ENCODE results near the gene AUP1. TPM values are rescaled to one million over a fixed set of nuclear protein-coding genes. Genes with fewer than 3 reads are reported as not detected.

Gene AUP1
- total RNA-seq, 2 donors from 2014 or later = 101 to 124 TPM

DNA sequence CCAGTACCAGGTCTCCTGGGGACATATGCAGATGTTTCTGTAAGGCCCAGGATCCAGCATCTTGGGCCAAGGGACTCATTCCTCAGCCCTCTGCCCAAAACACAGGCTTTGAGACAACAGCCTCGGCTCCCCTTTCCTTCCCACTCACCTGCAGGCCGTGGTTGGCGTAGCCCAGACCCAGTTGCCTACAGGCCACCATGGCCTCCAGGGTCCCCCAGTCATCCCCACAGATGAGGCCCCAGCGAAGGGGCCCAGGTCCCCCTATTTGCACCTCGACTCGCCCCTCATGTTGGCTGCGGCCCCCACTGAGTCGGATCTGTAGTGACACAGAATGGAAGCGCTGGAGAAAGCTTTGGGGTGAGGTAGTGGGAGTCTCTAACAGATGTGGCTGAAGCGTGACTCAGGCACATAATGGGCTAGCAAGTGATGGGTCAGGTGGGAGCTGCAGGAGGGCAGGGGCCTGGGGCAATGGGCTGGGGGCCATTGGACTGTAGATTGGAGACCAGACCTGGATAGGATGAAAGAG is 6.0 kb upstream of the AUP1 start:
- no peaks in the 10 kb centered on the region for H3K36me3 ChIP-seq
- no peak overlapping the region for H3K27ac ChIP-seq
- H3K27me3 ChIP-seq (replicated peaks; ENCODE audit: insufficient read depth) = no peaks in the 10 kb centered on the region
- WGBS = 89% methylated on average over 10 of the region's 10 CpGs
- TF ChIP-seq, protein P1, sequence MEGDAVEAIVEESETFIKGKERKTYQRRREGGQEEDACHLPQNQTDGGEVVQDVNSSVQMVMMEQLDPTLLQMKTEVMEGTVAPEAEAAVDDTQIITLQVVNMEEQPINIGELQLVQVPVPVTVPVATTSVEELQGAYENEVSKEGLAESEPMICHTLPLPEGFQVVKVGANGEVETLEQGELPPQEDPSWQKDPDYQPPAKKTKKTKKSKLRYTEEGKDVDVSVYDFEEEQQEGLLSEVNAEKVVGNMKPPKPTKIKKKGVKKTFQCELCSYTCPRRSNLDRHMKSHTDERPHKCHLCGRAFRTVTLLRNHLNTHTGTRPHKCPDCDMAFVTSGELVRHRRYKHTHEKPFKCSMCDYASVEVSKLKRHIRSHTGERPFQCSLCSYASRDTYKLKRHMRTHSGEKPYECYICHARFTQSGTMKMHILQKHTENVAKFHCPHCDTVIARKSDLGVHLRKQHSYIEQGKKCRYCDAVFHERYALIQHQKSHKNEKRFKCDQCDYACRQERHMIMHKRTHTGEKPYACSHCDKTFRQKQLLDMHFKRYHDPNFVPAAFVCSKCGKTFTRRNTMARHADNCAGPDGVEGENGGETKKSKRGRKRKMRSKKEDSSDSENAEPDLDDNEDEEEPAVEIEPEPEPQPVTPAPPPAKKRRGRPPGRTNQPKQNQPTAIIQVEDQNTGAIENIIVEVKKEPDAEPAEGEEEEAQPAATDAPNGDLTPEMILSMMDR (IDR thresholded peaks at IDR 0.05) = no peak
- TF ChIP-seq POLR2A (IDR thresholded peaks at IDR 0.05) (no peak), POLR2AphosphoS5 (IDR thresholded peaks at IDR 0.05) (no peak)
- no peak for DNase-seq (ENCODE audit: low spot score)
- no peaks in the 10 kb centered on the region for H3K4me1 ChIP-seq (replicated peaks)
- no peaks in the 10 kb centered on the region for H3K9me3 ChIP-seq
- no peak overlapping the region for H3K4me3 ChIP-seq
- intact Hi-C loops (cut with DNase I) = no loop called here

DNA sequence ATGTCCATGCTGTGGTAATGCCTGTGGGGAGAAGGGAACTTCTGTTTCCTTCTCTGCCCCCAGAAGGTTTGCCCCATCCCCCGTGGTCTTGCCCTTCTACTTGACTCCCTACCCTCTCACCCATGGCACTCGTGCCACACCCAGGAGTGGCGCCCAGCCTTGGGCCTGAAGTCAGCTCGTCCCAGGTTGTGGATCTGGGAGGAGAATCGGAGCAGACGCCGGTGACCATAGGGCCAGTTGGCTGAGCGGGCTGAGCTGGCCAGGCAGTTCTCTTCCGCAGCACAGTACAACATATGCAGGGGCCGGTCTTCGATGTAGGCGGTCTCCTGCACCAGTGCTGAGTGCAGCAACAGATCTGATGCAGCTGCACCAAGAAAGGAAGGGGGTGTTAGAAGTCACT is 4.9 kb upstream of the AUP1 start:
- 77% methylated on average over 12 of the region's 12 CpGs for WGBS
- Histone ChIP-seq H3K4me1 (replicated peaks) (no peaks in the 10 kb centered on the region), H3K4me3 (no peak overlapping the region), H3K36me3 (no peaks in the 10 kb centered on the region), H3K27ac (no peak overlapping the region), H3K9me3 (no peaks in the 10 kb centered on the region), H3K27me3 (replicated peaks; ENCODE audit: insufficient read depth) (no peaks in the 10 kb centered on the region)
- intact Hi-C loops (cut with DNase I) = no loop called here
- no peak for DNase-seq (ENCODE audit: low spot score)
- TF ChIP-seq, protein P1 (IDR thresholded peaks at IDR 0.05) = no peak
- TF ChIP-seq POLR2AphosphoS5 (IDR thresholded peaks at IDR 0.05) (no peak), POLR2A (IDR thresholded peaks at IDR 0.05) (no peak)

DNA sequence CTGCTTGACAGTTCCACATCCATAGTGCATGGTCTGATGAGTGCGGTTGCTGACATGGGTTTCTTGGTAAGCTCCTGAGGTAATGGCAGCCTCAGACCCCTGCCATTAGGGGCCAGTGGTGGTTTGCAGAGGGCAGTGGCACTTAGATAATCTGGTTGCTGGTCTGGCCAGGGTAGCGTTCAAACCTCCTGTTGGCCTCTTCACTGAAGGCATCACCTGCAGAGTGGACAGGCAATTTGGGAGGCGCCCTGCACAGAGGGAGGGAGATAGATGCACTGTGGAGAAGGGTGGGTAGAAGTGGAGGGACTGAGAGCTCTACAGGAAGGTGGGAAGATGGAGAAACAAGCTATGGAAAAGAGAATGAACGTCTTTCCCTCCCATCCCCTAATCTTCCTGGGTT is 4.0 kb upstream of the AUP1 start:
- Histone ChIP-seq H3K4me1 (replicated peaks) (peaks cover 5% of the 10 kb centered on the region), H3K27ac (no peak overlapping the region), H3K9me3 (no peaks in the 10 kb centered on the region), H3K4me3 (no peak overlapping the region), H3K36me3 (no peaks in the 10 kb centered on the region), H3K27me3 (replicated peaks; ENCODE audit: insufficient read depth) (no peaks in the 10 kb centered on the region)
- WGBS = 87% methylated on average over 4 of the region's 4 CpGs
- no peak for TF ChIP-seq POLR2AphosphoS5 (IDR thresholded peaks at IDR 0.05)
- TF ChIP-seq, protein P1 (IDR thresholded peaks at IDR 0.05) = no peak
- TF ChIP-seq POLR2A (IDR thresholded peaks at IDR 0.05) = no peak
- intact Hi-C loops (cut with DNase I) = no loop called here
- no peak for DNase-seq (ENCODE audit: low spot score)

DNA sequence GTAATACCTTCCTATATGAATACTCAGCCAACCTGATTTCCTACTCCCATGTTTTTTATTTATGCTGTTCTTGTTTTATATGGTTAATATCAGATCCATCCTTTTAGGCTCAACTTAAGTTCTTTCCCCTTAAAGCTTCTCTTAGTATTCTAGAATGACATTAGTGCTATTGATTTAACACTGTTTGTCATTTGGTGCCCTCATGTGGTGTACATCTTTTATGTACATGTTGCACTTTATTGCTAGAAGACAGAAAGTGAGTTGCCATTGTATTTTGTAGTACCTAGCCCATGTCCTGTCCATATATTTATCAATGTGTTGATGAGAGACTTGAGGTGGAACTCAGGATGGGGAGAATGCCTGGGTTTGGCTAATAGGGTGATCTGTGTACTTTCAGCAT is 2.7 kb upstream of the AUP1 start:
- Histone ChIP-seq H3K9me3 (no peaks in the 10 kb centered on the region), H3K4me1 (replicated peaks) (peaks cover 7% of the 10 kb centered on the region), H3K4me3 (no peak overlapping the region), H3K27me3 (replicated peaks; ENCODE audit: insufficient read depth) (no peaks in the 10 kb centered on the region), H3K36me3 (no peaks in the 10 kb centered on the region), H3K27ac (no peak overlapping the region)
- no peak for DNase-seq (ENCODE audit: low spot score)
- TF ChIP-seq POLR2AphosphoS5 (IDR thresholded peaks at IDR 0.05) = no peak
- TF ChIP-seq, protein P1 (IDR thresholded peaks at IDR 0.05) = peak in 2 of 4 experiments; percentile 31
- TF ChIP-seq POLR2A (IDR thresholded peaks at IDR 0.05) = no peak
- intact Hi-C loops (cut with DNase I) = no loop called here

DNA sequence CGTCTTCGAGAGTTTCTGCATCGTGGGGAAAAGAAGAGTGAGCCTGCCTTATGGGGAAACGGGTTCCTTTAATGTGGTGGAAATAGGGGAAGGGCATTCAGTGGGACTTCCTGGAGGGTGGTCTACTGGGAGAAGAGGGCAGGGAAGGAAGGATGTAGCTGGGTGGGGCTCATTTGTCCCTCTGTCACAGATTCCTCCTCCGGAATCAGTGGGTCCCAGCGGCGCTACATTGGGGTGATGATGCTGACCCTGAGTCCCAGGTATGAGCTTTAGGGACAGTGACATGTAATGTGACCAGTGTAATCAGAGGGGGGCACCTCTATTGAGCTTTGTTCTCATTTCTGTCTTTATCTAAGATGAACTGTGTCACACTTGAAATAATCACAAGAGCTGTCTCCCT is 2.2 kb upstream of the AUP1 start:
- Histone ChIP-seq H3K9me3 (no peaks in the 10 kb centered on the region), H3K4me1 (replicated peaks) (peaks cover 7% of the 10 kb centered on the region), H3K36me3 (peaks cover 0 to 3% of the 10 kb centered on the region in 2 donors), H3K27ac (no peak overlapping the region), H3K4me3 (no peak overlapping the region), H3K27me3 (replicated peaks; ENCODE audit: insufficient read depth) (no peaks in the 10 kb centered on the region)
- TF ChIP-seq POLR2A (IDR thresholded peaks at IDR 0.05) = no peak
- TF ChIP-seq, protein P1 (IDR thresholded peaks at IDR 0.05) = no peak
- TF ChIP-seq POLR2AphosphoS5 (IDR thresholded peaks at IDR 0.05) = no peak
- intact Hi-C loops (cut with DNase I) = no loop called here
- no peak for DNase-seq (ENCODE audit: low spot score)
- WGBS = 90% methylated on average over 7 of the region's 7 CpGs
